SK-N-SH (cell line): ENCODE measurements around the gene CLDN6. TPM values are rescaled to one million over a fixed set of nuclear protein-coding genes. Genes with fewer than 3 reads are reported as not detected.

Experiments used
- CTCF ChIA-PET: fragments of 300-600, 350-600 bp; formaldehyde crosslinking; extraction: SDS; loops from one replicate; lab custom pipeline; 2021; lab: Yijun Ruan, JAX
- POLR2A ChIA-PET: fragments of 350-600 bp; sonication (Branson Sonifier 250); formaldehyde crosslinking; extraction: SDS; loops from one replicate; lab custom pipeline; 2020; ENCODE audit warnings: antibody characterized with exemption, inconsistent platforms; lab: Yijun Ruan, JAX
- DNase-seq: peaks from one replicate; pipeline ENCODE4 v3.0.0; 2012
- H2AFZ ChIP-seq: fragments of 200-600 bp; sonication (generic); 2 replicates; pipeline ENCODE4 v1.8.1; 2016; ENCODE audit warnings: antibody characterized with exemption, mild to moderate bottlenecking, low read depth
- H3F3A ChIP-seq: fragments of 200-600 bp; sonication (generic); replicated peaks from 2 replicates; pipeline ENCODE3; 2016; ENCODE audit warnings: antibody characterized with exemption, mild to moderate bottlenecking; ENCODE audit not compliant: insufficient read depth
- H3K27ac ChIP-seq, 2 experiments: fragments of 200-500 bp in 1 of 2; fragments of 200-600 bp in 1 of 2; sonication (Bioruptor generic) in 1 of 2; sonication (generic), shearing (Covaris generic) in 1 of 2; 2 replicates each; pipeline versions ENCODE4 v1.5.1 to v1.6.1; 2014 to 2016; ENCODE audit warnings: low read depth in 2 of 2, inconsistent platforms in 1 of 2, low read length in 1 of 2, mild to moderate bottlenecking in 1 of 2, mixed read lengths in 1 of 2
- H3K27me3 ChIP-seq: fragments of 200-600 bp; sonication (generic), shearing (Covaris generic); 2 replicates; pipeline ENCODE4 v1.6.1; 2016; ENCODE audit warnings: mixed run types; ENCODE audit not compliant: insufficient read depth
- H3K36me3 ChIP-seq, 2 experiments: fragments of 200-500 bp in 1 of 2; fragments of 200-600 bp in 1 of 2; sonication (Bioruptor generic) in 1 of 2; sonication (generic) in 1 of 2; replicated peaks in 1 of 2; 2 replicates each; pipeline versions ENCODE3 to v1.5.1; 2014 to 2016; ENCODE audit warnings: low read length in 1 of 2, mild to moderate bottlenecking in 1 of 2; ENCODE audit not compliant: insufficient read depth in 2 of 2, control insufficient read depth in 1 of 2
- H3K4me1 ChIP-seq, 2 experiments: fragments of 200-500 bp in 1 of 2; fragments of 200-600 bp in 1 of 2; sonication (Bioruptor generic) in 1 of 2; sonication (generic), shearing (Covaris generic) in 1 of 2; 2 replicates each; pipeline versions ENCODE4 v1.5.1 to v1.6.1; 2014 to 2016; ENCODE audit warnings: low read depth in 1 of 2, low read length in 1 of 2, mixed run types in 1 of 2; ENCODE audit not compliant: insufficient read depth in 2 of 2, control insufficient read depth in 1 of 2
- H3K4me2 ChIP-seq: fragments of 200-600 bp; sonication (generic), shearing (Covaris generic); 2 replicates; pipeline ENCODE4 v1.6.1; 2017; ENCODE audit warnings: mixed run types
- H3K4me3 ChIP-seq, 2 experiments: fragments of 200-500 bp in 1 of 2; fragments of 200-600 bp in 1 of 2; sonication (Bioruptor generic) in 1 of 2; sonication (generic), shearing (Covaris generic) in 1 of 2; 2 replicates each; pipeline versions ENCODE4 v1.5.1 to v1.8.1; 2014 to 2016; ENCODE audit warnings: low read depth in 2 of 2, inconsistent platforms in 1 of 2, low read length in 1 of 2, mild to moderate bottlenecking in 1 of 2, mixed read lengths in 1 of 2, moderate library complexity in 1 of 2
- H3K79me2 ChIP-seq: fragments of 200-600 bp; sonication (generic); 2 replicates; pipeline ENCODE4 v1.8.1; 2017; ENCODE audit warnings: mild to moderate bottlenecking; ENCODE audit not compliant: insufficient read depth
- H3K9ac ChIP-seq: fragments of 200-600 bp; sonication (generic); 2 replicates; pipeline ENCODE4 v1.6.1; 2017; ENCODE audit warnings: mixed run types
- H3K9me2 ChIP-seq: fragments of 200-600 bp; sonication (generic); 2 replicates; pipeline ENCODE4 v1.6.1; 2017; ENCODE audit warnings: mixed run types
- H3K9me3 ChIP-seq: fragments of 200-600 bp; sonication (generic); 2 replicates; pipeline ENCODE4 v1.6.1; 2017; ENCODE audit warnings: mixed run types, mild to moderate bottlenecking, moderate library complexity
- H4K20me1 ChIP-seq: fragments of 200-600 bp; sonication (generic); 2 replicates; pipeline ENCODE4 v1.6.1; 2017; ENCODE audit warnings: mild to moderate bottlenecking, mixed run types; ENCODE audit not compliant: insufficient read depth
- CTCF ChIP-seq: fragments of 200-600 bp; sonication (generic); IDR thresholded peaks from 2 replicates; pipeline ENCODE4 v1.6.1; 2017; ENCODE audit warnings: antibody characterized with exemption, mild to moderate bottlenecking, moderate library complexity
- ELF1 ChIP-seq: IDR thresholded peaks from 2 replicates; pipeline ENCODE4 v1.4.0; 2012
- EP300 ChIP-seq, 2 experiments: IDR thresholded peaks; 2 replicates each; pipeline versions ENCODE4 v1.4.0 to v1.6.1; 2012; ENCODE audit warnings: borderline replicate concordance in 1 of 2, low read depth in 1 of 2, low read length in 1 of 2
- FOSL2 ChIP-seq: IDR thresholded peaks from 2 replicates; pipeline ENCODE4 v1.4.0; 2012; ENCODE audit warnings: low read depth, mild to moderate bottlenecking, moderate library complexity, borderline replicate concordance
- FOXJ3 ChIP-seq: sonication (generic); formaldehyde crosslinking; IDR thresholded peaks from 2 replicates; pipeline ENCODE4 v1.5.1; 2020; ENCODE audit warnings: mild to moderate bottlenecking, missing genetic modification reagents
- FOXM1 ChIP-seq: IDR thresholded peaks from 2 replicates; pipeline ENCODE4 v1.4.0; 2012; ENCODE audit warnings: low read depth, mild to moderate bottlenecking
- GABPA ChIP-seq: IDR thresholded peaks from 2 replicates; pipeline ENCODE4 v1.4.0; 2012; ENCODE audit warnings: low read depth, mild to moderate bottlenecking
- GATA2 ChIP-seq: sonication (generic); formaldehyde crosslinking; IDR thresholded peaks from 2 replicates; pipeline ENCODE4 v1.5.0; 2020; ENCODE audit warnings: mild to moderate bottlenecking, missing genetic modification reagents
- MAX ChIP-seq: IDR thresholded peaks from 2 replicates; pipeline ENCODE4 v1.4.0; 2012; ENCODE audit warnings: low read depth
- MEF2A ChIP-seq: IDR thresholded peaks from 2 replicates; pipeline ENCODE4 v1.4.0; 2012; ENCODE audit warnings: low read depth, borderline replicate concordance
- NRF1 ChIP-seq: IDR thresholded peaks from 2 replicates; pipeline ENCODE4 v1.6.1; 2012; ENCODE audit warnings: low read depth, mild to moderate bottlenecking, low read length
- PBX3 ChIP-seq: IDR thresholded peaks from 2 replicates; pipeline ENCODE4; 2012
- RAD21 ChIP-seq: IDR thresholded peaks from 2 replicates; pipeline ENCODE4 v1.6.1; 2012; ENCODE audit warnings: mild to moderate bottlenecking, low read length
- RCOR1 ChIP-seq: fragments of 150-350 bp; IDR thresholded peaks from 2 replicates; pipeline ENCODE4 v1.6.1; 2017; ENCODE audit warnings: antibody characterized with exemption, low read length
- RFX5 ChIP-seq: IDR thresholded peaks from 2 replicates; pipeline ENCODE4 v1.6.1; 2012; ENCODE audit warnings: mild to moderate bottlenecking, improper control_type of control experiment, low read length
- SIN3A ChIP-seq: IDR thresholded peaks from 2 replicates; pipeline ENCODE4 v1.6.1; 2012; ENCODE audit warnings: low read depth, mild to moderate bottlenecking, low read length, moderate library complexity, borderline replicate concordance
- SMC3 ChIP-seq: IDR thresholded peaks from 2 replicates; pipeline ENCODE4 v1.6.1; 2012; ENCODE audit warnings: low read depth, low read length, improper control_type of control experiment
- TAF1 ChIP-seq: IDR thresholded peaks from 2 replicates; pipeline ENCODE4 v1.6.1; 2012; ENCODE audit warnings: low read depth, mild to moderate bottlenecking, low read length, moderate library complexity, borderline replicate concordance
- USF2 ChIP-seq: fragments of 150-350 bp; IDR thresholded peaks from 2 replicates; pipeline ENCODE4 v1.6.1; 2017; ENCODE audit warnings: antibody characterized with exemption, low read length, low read depth, borderline replicate concordance
- WGBS: methylation state at CpG from one replicate; pipeline ENCODE4 v1.1.6; 2017; ENCODE audit warnings: low lambda C conversion rate; 5-methylcytosine and 5-hydroxymethylcytosine counted together
- polyA plus RNA-seq, 3 experiments: library from polyadenylated mRNA; depleted of rRNA; stranded (reverse); fragments of >200 nt; gene quantifications; 2 replicates each; pipeline ENCODE4 v1.2.3, GENCODE V29; 2012

Gene CLDN6
- polyA plus RNA-seq, 1 of the 3 experiments (the other 2 are of a cell fraction) = 0.20 TPM

- TF ChIP-seq FOSL2 = no peak
- TF ChIP-seq ELF1 = no peak
- TF ChIP-seq MAX = no peak
- no peak for TF ChIP-seq RFX5
- no peak for TF ChIP-seq NRF1
- TF ChIP-seq FOXJ3 = no peak
- no peak for TF ChIP-seq FOXM1
- TF ChIP-seq TAF1 = no peak
- TF ChIP-seq GABPA = no peak
- no peak for TF ChIP-seq EP300 (IDR thresholded peaks at IDR 0.05; ENCODE audit: borderline replicate concordance in 1 of 2, low read depth in 1 of 2, low read length in 1 of 2)
- no peak for TF ChIP-seq MEF2A
- no peak for TF ChIP-seq RAD21
- no peak for TF ChIP-seq GATA2 (CRISPR knock-in tag)
- TF ChIP-seq SMC3 = no peak
- no peak for TF ChIP-seq USF2
- no peak for TF ChIP-seq RCOR1
- TF ChIP-seq SIN3A = no peak
- no peak for TF ChIP-seq CTCF
- TF ChIP-seq PBX3 = no peak
- Histone ChIP-seq H3K4me3 (no peak overlapping the region), H3K9me3 (no peaks in the 10 kb centered on the region), H3F3A (peaks cover 8% of the 10 kb centered on the region), H3K9ac (no peak overlapping the region), H3K79me2 (peaks cover 13% of the 10 kb centered on the region; the same call in 1 of the 2 replicates), H3K36me3 (no peaks in the 10 kb centered on the region), H3K9me2 (no peaks in the 10 kb centered on the region), H3K4me2 (no peak overlapping the region), H2AFZ (no peak overlapping the region), H3K4me1 (peaks cover 0 to 34% of the 10 kb centered on the region in 2 experiments; a peak in 1 of 4 replicates), H4K20me1 (peaks cover 28% of the 10 kb centered on the region; the same call in 1 of the 2 replicates), H3K27me3 (no peaks in the 10 kb centered on the region), H3K27ac (no peak overlapping the region)
- POLR2A ChIA-PET = no interaction called here
- 94% methylated on average over 7 of the region's 28 CpGs for WGBS
- no peak for DNase-seq
- CTCF ChIA-PET = interaction anchor here (0.8 to 1.6 kb wide), 4 partner anchors 11 to 58 kb away, joined by 3 to 6 read pairs (median 3); partner anchors contain the start of gene KREMEN2
Measured at GRCh38 chr16:2975161-2975795, 42.7 kb downstream of the CLDN6 start.
